Left hindlimb (tissue), 1 donor: Measurements from ENCODE around the gene MRI1.
"Not testable (repeated sequence)": the region's sequence is repeated elsewhere in the genome, so short reads cannot be mapped to it uniquely, and the experiment has no call there.

Source experiments
- DNase-seq: peaks from one replicate; pipeline ENCODE4 v3.0.0-alpha.2; 2018

Gene MRI1

DNA sequence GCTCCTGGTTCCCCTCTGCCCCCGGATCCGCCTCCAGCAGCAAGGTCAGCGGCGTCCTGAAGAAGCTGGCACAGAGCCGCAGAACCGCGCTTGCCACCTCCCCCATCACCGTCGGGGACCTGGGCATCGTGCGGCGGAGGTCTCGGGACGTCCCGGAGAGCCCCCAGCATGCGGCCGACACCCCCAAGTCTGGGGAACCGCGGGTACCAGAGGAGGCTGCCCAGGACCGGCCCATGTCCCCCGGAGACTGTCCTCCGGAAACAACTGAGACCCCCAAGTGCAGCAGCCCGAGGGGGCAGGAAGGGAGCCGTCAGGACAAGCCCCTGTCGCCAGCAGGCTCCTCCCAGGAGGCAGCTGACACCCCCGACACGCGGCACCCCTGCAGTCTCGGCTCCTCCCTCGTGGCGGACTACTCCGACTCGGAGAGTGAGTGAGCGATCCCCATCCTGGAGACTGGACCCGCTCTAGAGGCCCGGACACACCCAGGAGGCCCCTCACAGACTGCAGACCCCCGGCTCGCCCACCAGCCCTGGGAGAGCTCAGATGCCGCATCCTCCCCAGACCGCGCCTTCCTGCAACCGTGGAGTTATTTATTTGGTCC lies 1.6 kb upstream of the MRI1 start:
- no peak for DNase-seq

DNA sequence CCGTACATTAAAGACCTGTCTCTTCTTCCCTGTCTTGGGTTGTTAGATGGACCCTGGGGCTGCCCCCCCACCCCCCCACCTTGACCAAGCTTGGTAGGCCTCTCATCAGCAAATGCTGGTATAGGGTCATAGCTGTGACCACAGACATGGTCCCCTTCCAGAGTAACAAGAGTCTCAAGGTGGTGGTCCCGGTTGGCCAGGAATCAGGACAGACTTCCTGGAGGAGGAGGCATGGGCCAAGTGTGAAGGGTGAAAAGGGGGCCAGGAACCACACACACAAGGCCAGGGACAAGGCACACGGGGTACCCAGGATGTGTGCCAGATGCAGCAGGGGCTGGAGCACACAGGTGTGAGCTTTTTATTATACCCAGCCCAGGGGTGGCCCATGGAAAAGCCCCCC lies 1.1 kb upstream of the MRI1 start:
- DNase-seq = peak; percentile 22

DNA sequence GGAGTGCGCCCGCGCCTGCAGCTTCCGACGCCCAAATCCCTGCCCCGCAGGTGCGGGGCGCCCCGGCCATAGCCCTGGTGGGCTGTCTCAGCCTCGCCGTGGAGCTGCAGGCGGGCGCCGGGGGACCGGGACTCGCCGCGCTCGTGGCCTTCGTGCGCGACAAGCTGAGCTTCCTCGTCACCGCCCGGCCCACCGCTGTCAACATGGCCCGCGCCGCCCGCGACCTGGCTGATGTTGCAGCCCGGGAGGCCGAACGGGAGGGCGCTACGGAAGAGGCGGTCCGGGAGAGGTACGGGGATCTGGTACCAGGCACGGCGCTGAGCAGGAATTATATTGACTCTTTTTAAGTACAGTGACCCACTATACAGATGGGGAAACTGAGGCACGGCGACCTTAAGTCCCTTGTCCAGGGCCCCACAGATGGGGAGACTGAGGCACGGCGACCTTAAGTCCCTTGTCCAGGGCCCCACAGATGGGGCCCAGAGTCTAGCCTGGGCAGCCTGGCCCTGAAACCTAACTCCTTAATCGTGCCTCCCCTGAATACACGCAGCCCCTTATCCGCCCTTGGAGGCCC lies 586 bp downstream of the MRI1 start:
- no peak for DNase-seq

DNA sequence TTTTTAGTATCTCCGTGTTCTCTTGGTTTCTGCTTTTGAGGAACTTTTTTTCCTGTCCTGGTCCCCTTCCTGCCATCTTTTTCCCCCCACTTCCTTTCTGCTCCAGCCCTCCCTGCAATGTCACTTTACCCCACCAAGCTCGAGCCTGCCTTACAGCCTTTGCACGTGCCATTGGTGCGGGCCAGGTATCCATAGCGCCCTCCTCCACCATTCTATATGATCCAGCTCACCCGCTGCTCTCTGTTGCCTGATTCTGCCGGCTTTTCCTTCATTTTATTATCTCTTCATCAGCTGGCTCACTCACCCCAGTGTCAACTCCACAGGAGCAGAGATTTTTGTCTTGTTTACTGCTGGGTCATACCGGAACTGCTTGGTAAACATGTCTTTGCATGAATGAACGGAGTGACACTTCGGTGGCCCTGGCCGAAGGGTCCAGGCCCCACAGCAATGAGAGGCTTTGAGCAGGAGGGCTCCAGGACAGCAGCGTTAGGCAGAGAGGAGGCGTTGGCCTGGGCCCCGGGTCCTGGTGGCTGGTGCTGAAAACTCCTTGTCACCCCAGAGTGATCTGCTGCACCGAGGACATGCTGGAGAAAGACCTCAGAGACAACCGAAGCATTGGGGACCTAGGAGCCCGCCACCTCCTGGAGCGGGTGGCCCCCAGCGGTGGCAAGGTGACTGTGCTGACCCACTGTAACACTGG lies 1.2 kb downstream of the MRI1 start:
- no peak for DNase-seq

DNA sequence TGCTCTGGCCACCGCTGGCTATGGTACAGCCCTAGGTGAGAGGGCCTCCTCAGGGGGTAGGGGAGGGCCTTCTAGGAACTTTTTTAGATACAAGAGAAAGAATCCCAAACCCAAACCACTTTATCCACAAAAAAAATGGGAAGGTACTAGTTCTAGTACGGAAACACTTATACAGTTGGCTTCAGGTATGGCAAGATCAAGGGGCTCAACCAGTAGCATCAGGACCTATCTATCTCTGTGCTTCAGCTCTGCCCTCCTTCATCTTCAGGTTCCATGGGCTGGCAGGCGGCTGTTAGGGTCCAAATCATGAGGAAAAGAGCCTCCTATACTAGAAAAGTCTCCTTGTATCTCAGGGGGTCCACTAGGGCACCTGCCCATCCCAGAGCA lies 1.8 kb downstream of the MRI1 start:
- no peak for DNase-seq

DNA sequence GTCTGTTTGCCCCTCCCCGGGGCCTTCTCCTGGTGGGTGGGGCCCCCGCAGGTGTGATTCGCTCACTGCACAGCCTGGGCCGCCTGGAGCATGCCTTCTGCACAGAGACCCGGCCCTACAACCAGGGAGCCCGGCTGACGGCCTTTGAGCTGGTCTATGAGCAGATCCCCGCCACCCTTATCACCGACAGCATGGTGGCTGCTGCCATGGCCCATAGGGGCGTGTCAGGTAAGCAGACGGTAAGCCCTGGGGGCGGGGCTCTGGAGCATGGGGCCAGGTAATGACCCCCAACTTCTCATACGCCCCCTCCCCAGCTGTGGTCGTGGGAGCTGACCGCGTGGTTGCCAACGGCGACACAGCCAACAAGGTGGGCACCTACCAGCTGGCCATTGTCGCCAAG lies 4.2 kb downstream of the MRI1 start:
- no peak for DNase-seq

DNA sequence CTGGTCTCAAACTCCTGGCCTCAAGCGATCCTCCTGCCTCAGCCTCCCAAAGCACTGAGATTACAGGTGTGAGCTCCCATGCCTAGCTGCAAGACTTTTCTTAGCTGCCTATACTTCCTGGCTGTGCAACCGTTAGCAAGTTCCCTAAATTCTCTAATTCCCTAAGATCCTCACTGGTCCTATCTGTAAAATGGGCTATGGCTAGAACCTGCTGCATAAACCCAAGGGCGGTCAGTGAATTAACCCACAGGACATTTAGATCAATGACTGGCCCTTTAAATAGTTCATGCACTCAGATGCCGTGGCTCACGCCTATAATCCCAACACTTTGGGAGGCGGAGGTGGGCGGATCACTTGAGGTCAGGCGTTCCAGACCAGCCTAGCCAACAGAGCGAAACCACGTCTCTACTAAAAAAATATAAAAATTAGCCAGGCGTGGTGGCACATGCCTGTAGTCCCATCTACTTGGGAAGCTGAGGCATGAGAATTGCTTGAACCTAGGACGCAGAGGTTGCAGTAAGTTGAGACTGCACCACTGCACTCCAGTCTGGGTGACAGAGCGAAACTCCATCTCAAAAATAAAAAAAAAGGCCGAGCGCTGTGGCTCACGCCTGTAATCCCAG lies 5.8 kb downstream of the MRI1 start:
- no peak for DNase-seq

DNA sequence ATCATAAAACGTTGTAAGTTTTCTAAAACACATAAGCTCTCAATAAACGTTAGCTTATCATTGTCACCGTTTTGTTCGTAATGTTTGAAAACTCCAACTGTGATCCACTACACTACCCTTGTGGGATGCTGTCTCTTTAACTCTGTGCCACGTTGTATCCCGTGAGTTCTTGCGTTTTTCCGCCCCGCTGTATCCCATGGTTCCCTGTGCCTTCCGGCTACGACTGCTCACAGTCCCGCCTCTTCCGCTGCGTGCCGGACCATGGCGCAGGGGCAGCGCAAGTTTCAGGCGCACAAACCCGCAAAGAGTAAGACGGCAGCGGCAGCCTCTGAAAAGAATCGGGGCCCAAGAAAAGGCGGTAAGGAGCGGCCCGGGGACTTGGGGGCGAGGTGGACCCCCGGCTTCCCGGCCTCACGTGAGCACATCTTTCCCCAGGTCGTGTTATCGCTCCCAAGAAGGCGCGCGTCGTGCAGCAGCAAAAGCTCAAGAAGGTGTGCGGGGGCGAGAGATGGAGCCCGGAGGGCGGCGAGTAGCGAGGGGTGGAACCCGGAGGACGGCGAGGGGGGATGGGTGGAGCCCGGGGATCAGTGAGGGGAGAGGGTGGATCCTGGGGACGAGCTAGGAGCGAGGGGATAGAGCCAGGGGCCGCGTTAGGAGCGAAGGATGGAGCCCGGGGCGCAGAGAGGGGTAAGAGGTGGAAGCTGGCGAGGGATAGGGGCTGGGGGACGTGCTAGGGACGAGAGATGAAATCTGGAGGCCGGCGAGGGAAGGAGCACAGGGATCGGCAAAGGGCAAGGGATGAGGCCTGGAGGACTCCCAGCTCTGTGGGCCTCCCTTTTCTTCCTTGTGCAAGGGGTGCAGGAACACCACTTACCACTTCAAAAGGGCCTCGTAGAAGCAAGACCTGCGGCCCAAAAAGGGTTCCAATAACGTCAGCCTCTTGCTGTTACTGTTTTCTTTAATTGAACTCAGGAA lies 10.2 kb downstream of the MRI1 start, which contains the start of gene C19orf53:
Gene C19orf53 (plus strand): TSS at position 240 of the 975 bp plus-strand sequence. CDS start 22 bp downstream, at position 262.
- peak; percentile 93 for DNase-seq

DNA sequence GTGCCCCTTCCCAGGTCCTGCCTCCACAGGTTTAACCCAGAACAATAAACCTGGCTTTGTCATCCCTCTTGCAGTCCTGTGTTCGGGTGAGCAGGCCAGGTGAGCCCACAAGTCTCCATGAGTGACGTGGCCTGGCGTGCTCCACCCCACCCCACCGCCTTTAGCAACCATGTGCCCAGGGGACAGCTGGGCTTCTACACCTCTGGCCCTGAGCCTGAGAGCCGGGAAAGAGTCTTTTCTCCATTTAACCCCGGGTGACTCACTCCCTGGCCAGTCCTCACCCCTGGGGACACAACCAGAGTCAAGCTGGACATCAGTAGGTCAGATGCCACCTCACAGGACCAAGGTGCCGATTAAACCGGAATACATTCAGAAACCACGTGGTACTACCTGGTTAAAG lies 14.1 kb downstream of the MRI1 start:
- no peak for DNase-seq

DNA sequence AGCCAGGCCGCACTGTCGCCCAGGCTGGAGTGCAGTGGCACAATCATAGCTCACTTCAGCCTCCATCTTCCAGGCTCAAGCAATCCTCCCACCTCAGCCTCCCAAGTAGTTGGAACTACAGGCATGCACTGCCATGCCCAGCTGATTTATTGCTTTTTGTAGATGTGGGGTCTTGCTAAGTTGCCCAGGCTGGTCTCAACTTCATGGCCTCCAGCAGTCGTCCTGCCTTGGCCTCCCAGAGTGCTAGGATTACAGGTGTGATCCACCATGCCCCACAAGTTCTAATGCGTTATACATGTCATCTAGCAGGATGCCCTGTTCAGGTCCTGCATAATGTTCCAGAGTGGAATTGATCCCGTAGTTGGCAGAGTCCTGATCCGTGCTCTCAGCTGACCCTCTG lies 14.5 kb downstream of the MRI1 start:
- no peak for DNase-seq

DNA sequence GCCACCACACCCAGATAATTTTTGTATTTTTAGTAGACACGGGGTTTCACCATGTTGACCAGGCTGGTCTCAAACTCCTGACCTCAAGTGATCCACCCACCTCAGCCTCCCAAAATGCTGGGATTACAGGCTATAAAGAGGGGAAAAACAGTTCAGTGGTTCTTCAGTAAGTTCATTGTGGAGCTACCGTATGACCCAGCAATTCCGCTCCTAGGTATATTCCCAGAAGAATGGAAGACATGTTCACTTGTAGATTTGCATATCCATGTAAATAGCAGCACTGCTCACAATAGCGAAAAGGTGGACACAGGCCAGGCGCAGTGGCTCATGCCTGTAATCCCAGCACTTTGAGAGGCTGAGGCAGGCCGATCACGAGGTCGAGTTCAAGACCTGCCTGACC lies 15.5 kb downstream of the MRI1 start:
- not testable (repeated sequence) for DNase-seq

DNA sequence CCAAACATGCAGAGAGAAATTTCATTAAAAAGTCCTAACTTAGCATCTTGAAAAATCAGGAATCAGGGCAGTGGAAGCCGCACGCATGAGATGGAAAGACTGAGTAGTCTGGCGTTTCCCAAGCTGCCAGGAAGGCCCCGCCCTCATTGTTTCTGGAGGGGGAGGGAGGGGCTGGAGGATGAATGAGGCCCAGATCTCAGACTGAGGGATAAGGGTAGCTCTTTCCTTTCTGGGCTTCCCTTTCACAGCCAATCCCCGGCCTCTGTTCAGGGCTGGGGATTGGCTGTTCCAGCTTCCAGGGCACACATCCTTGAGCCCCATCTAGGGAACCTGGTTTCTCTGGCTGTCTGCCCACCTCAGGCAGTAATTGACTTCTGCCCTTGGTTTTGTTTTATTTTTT lies 17.2 kb downstream of the MRI1 start:
- peak; percentile 92 for DNase-seq

DNA sequence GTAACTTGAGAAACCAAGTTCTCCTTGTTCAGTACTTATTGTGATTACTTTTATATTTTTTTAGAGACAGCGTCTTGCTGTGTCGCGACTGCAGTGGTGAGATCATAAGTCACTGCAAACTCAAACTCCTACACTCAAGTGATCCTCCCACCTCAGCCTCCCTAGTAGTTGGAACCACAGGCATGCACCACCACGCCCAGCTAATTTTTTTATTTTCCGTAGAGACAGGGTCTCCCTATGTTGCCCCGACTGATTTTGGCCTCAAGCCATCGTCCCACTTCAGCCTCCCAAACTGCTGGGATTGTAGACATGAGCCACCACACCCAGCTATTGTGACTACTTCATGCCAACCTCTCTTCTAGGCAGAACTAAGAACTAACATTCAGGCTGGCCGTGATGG lies 18.2 kb downstream of the MRI1 start:
- no peak for DNase-seq

DNA sequence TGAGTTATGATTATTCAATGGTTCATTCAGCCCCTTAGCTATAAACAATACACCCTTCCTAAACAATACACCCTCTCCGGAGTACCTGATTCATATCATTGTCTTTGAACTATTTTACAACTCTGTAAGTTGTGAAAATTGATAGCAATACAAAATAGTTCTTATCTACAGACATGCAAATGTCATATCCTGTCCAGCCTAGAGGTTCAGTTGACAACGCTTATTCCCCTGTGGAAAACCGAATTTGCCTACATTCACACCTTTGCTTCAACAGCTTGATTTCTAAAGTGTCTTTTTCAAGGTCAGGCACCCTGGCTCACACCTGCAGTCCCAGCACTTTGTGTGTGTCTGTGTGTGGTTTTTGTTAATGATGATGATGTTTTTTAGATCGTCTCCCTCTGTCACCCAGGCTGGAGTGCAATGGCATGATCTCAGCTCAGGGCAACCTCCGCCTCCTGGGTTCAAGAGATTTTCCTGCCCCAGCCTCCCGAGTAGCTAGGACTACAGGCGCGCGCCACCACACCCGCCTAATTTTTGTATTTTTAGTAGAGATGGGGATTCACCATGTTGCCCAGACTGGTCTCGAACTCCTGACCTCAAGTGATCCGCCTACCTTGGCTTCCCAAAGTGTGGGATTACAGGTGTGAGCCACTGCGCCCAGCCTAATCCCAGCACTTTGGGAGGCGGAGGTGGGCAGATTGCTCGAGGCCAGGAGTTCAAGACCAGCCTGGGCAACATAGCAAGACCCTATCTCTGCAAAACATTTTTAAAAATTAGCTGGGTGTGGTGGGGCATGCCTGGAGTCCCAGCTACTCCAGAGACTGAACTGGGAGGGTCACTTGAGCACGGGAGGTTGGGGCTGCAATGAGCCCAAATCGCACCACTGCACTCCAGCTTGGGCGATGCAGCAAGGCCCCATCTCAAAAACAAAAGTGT lies 19.5 kb downstream of the MRI1 start:
- no peak for DNase-seq

DNA sequence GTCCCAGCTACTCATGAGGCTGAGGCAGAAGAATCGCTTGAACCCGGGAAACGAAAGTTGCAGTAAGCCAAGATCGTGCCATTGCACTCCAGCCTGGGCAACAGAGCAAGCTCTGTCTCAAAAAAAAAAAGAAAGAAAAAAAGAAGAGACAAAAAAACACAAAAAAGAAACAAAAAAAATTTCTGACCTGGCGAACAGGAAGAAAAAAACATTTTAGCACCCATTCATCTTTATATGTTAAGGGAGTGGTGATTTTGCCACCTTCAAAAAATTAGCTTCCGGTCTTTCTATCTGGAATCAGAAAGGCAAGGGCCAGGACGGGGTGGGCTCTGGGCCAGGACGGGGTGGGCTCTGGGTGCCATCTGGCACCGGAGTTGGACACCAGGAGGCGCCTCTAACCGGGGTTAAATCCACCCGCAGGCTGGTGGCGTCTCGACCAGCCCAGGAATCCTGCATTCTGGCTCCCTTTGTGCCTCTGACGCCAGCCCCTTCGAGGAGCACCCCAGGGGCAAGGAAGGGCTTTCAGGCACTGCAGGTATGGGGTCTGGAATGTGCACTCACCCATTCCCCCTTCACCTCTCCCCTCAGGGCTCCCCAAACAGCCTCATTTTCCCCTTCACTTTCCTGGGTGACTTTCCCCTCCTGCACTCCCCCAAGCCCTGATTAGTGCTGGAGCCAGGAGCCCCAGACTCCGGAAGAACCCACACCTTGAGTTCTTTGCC lies 20.6 kb downstream of the MRI1 start:
- DNase-seq = no peak

DNA sequence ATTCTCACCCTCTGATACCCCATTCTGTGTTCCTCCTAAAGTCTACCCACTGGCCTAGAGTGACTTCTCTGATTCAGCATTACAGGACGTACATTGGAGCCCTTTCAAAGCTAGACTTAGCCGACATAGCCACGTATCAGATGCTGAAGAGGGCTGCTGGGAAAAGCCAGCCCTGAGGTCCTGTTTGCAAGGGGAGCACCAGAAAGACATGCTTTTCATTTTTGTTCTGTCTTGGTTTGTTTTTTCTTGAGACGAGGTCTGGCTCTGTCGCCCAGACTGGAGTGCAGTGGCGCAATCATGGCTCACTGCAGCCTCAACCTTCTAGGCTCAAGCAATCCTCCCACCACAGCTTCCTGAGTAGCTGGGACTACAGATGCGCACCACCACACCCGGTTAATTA lies 24.7 kb downstream of the MRI1 start:
- no peak for DNase-seq

DNA sequence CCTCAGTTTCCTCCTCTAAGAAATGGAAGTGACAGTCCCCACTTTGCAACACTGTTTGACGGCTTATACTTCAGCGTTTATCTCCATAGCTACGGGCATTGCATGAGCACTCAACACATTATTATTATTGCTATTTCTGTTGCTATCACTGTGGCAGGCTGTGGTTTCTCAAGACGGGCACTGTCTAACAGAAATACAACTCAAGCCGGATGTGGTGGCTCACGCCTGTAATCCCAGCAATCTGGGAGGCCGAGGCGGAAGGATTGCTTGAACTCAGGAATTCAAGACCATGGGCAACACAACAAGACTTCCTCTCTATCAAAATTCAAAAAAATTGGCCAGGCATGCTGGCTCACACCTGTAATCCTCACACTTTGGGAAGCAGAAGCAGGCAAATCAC lies 26.0 kb downstream of the MRI1 start:
- no peak for DNase-seq

DNA sequence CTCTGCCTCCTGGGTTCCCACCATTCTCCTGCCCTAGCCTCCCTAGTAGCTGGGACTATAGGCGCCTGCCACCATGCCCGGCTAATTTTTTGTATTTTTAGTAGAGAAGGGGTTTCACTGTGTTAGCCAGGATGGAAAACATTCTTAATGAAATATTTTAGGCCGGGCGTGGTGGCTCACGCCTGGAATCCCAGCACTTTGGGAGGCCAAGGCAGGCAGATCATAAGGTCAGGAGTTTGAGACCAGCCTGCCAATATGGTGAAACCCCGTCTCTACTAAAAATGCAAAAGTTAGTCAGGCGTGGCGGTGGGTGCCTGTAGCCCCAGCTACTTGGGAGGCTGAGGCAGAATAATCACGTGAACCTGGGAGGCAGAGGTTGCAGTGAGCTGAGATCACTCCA lies 29.0 kb downstream of the MRI1 start:
- DNase-seq = not testable (repeated sequence)

DNA sequence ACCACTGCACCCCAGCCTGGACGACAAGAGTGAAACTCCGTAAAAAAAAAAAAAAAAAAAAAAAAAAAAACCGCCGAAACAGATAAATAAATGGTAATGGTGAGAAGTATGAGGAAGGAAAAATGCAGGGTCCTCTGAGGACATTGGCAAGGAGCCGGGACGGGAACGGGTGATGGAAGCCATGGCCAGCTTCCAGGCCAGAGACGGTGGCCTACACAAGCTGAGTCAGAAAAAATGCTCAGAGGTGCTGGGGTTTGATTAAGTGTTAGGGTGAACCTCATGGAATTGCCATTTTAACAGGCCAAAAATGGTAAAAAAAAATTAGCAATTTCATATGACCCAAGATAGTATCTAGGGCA lies 30.1 kb downstream of the MRI1 start:
- DNase-seq = peak; percentile 63

DNA sequence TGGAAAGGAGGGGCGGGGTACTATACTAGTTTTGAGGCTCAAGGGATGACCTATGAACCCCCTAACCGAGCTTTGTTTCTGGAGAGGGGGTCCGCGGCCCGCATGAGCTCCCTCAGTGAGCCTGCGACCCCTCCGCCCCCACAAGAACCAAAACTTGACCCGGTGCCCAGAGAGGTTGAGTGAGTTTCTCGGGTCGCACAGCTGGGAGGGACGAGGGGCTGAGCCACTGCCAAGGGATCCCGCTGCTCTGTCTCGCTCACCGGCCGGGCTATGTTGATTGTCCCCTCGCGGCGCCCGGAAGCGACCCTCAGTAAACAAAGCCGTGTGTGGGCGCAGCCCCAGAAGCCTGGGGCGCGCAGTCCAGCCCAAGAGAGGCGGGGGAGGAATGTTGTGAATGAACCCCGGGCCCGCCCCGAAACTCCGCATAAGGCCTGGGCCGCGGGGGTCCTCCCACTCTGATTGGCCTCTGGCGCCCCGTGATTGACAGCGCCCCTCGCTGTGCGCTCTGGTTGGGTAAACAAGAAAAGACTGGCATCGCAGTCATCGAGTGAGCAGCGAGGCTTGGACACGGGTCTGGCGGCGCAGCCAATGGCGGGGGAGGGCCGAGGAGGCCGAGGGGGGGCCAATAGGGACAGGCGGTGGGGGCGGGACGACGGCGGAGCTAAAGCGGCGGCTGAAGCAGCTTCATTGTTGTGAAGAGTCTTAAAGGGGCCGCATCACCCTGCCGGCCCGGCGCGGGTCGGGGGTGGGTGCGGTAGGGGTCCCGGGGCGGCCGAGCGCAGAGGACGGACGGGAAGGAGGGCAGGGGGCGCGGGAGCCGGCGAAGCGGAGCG lies 30.7 kb downstream of the MRI1 start, which contains the start of gene ZSWIM4:
Gene ZSWIM4 (plus strand): TSS at position 687 of the 833 bp plus-strand sequence. CDS start 206 bp downstream, outside the sequence.
- peak; percentile 99 for DNase-seq
